Cardiac fibroblast (primary cell): Measurements from ENCODE around the gene SEMA5A.

Experiments
- DNase-seq, 2 donors: peaks; one replicate each; pipeline versions ENCODE4 v3.0.0 to v3.0.0-alpha.2; 2010; ENCODE audit warnings: low read depth in 2 of 2
- H3K4me3 ChIP-seq, 2 donors: replicated peaks in 1 of 2; 1 replicate in 1 of 2; 2 replicates in 1 of 2; pipeline ENCODE4 v1.5.1; 2011; ENCODE audit warnings: low read depth in 2 of 2, low read length in 2 of 2, mild to moderate bottlenecking in 2 of 2, moderate library complexity in 1 of 2
- CTCF ChIP-seq: IDR thresholded peaks from one replicate; pipeline ENCODE4 v1.5.1; 2011; ENCODE audit warnings: low read depth, mild to moderate bottlenecking, low read length, inconsistent platforms

SEMA5A gene

GRCh38 chr5:9269014-9269413 lies 276.9 kb downstream of the SEMA5A start:
- H3K4me3 ChIP-seq: no peak overlapping the region
- TF ChIP-seq CTCF: no peak
- no peak for DNase-seq

GRCh38 chr5:9268226-9268625 lies 277.6 kb downstream of the SEMA5A start:
- peak in 1 of 2 donors; percentile 41 for DNase-seq
- no peak for TF ChIP-seq CTCF
- H3K4me3 ChIP-seq: no peak overlapping the region

- TF ChIP-seq CTCF: no peak
- peak; percentile 71 to 84 for DNase-seq
- no peak overlapping the region for H3K4me3 ChIP-seq
Observed at GRCh38 chr5:9265441-9266287, 280.2 kb downstream of the SEMA5A start.

- H3K4me3 ChIP-seq: no peak overlapping the region
- TF ChIP-seq CTCF: no peak
- no peak for DNase-seq
Observed at GRCh38 chr5:9264301-9264700, 281.6 kb downstream of the SEMA5A start.

GRCh38 chr5:9263656-9264055 lies 282.2 kb downstream of the SEMA5A start:
- no peak for TF ChIP-seq CTCF
- DNase-seq: peak in 1 of 2 donors; percentile 61
- no peak overlapping the region for H3K4me3 ChIP-seq

- TF ChIP-seq CTCF: no peak
- peak; percentile 39 to 50 for DNase-seq
- no peak overlapping the region for H3K4me3 ChIP-seq
Observed at GRCh38 chr5:9251379-9251980, 294.4 kb downstream of the SEMA5A start.

GRCh38 chr5:9249231-9249630 lies 296.6 kb downstream of the SEMA5A start:
- no peak for TF ChIP-seq CTCF
- no peak for DNase-seq
- H3K4me3 ChIP-seq: no peak overlapping the region
